GM12865 (cell line): ENCODE measurements around the gene TSPYL6.

Source experiments
- DNase-seq: peaks from one replicate; pipeline ENCODE4 v3.0.0; 2010; ENCODE audit warnings: low read depth
- H3K4me3 ChIP-seq: 2 replicates; pipeline ENCODE4 v1.5.1; 2011; ENCODE audit warnings: mild to moderate bottlenecking, low read depth, low read length, control low read depth
- TF ChIP-seq, protein P1 (sequence below): IDR thresholded peaks from 2 replicates; pipeline ENCODE4 v1.5.1; 2011; ENCODE audit warnings: low read length, control low read depth, low read depth, inconsistent platforms; ENCODE audit not compliant: insufficient read depth; ENCODE audit errors: missing control alignments

Gene TSPYL6

DNA sequence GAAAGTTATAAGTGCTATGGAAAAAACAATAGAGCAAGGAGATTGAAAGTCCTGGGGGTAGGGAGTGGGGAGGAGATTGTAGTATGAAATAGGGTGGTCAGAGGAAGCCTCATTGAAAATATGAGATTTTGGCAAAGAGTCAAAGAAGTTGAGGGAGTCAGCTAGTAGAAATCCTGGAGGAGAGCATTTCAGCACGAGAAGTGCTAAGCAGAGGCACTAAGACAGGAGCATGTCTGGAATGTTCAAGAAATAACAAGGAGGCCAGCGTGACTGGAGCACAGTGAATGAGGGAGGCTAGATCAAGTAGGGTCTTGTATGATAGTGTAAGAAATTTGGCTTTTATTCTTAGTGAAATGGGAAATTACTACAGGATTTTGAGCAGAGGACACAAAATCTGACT lies 2.1 kb upstream of the TSPYL6 start:
- no peak overlapping the region for H3K4me3 ChIP-seq
- TF ChIP-seq, protein P1, sequence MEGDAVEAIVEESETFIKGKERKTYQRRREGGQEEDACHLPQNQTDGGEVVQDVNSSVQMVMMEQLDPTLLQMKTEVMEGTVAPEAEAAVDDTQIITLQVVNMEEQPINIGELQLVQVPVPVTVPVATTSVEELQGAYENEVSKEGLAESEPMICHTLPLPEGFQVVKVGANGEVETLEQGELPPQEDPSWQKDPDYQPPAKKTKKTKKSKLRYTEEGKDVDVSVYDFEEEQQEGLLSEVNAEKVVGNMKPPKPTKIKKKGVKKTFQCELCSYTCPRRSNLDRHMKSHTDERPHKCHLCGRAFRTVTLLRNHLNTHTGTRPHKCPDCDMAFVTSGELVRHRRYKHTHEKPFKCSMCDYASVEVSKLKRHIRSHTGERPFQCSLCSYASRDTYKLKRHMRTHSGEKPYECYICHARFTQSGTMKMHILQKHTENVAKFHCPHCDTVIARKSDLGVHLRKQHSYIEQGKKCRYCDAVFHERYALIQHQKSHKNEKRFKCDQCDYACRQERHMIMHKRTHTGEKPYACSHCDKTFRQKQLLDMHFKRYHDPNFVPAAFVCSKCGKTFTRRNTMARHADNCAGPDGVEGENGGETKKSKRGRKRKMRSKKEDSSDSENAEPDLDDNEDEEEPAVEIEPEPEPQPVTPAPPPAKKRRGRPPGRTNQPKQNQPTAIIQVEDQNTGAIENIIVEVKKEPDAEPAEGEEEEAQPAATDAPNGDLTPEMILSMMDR = no peak
- DNase-seq = no peak

DNA sequence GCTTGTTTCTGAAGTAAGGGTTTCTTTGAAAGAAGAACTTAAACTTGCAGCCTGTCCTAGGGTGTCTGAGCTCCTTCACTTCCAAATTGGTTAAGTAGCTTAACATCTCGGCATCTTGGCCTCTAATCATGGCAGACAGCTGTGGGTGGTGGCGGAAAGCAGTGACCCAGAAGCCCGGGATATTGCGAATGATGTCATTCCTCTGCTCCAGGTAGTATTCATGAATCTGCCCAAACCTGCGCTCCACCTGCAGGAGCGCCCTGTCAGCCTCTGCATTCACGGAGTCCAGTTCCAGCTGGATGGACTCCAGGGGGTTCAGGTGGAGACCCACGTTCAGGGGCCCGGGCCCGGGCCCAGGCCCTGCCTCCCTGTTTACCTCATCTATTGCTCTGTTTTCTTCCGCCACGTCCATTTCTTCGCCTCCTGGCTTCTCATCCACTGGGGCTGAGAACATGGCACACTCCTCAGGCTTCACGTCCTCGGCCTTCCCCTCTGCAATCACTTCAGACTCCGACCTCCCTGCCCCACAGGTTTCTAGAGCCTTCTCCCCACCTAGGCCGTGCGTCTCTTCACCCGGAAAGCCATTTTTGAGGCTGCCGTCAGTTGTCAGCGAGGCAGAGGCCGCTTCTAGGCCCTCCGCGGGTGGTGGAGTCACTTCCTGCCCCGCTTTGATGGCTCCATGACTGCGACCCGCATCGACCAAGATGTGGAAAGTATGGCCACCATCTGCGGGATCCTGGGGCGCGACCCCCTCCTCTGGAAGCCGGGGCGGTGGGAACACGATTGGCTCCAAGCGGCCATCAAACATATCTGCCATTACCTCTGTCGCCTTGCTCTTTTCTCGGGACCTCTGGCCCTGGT lies 569 bp downstream of the TSPYL6 start:
- TF ChIP-seq, protein P1 = no peak
- DNase-seq = no peak
- H3K4me3 ChIP-seq = no peak overlapping the region

DNA sequence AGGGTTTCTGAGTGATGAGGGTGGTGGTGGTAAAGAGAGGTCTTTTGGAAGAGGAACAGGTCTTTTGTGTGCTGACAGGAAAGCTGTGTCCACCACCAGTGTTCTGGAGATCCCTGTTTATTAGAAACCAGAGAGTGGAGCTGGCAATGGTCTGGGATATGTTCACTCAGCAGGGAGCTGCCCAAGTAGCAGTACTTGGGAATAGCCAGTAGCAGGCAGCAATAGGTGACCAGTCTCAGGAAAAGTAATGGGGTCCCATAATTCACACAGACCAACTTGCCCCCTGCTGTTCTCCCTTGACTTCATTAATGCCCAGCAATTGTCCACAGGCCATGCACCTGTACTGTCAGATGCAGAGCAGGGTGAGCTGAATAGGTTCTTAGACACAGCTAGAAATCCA lies 1.8 kb downstream of the TSPYL6 start:
- DNase-seq = no peak
- TF ChIP-seq, protein P1 = no peak
- H3K4me3 ChIP-seq = no peak overlapping the region

DNA sequence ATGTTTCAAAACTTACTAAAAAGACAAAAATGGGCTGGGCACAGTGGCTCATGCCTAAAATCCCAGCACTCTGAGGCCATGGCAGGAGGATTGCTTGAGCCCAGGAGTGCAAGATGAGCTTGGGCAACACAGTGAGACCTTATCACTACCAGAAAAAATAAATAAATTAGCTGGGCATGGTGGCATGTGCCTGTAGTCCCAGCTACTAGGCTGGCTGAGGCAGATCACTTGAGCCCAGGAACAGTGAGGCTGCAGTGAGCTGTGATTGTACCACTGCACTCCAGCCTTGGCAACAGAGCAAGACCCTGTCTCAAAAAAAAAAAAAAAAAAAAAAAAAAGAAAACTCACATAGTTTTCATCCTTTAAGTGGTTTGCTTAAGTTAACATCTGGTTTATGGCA lies 6.4 kb downstream of the TSPYL6 start:
- DNase-seq = no peak
- H3K4me3 ChIP-seq = no peak overlapping the region
- TF ChIP-seq, protein P1 = no peak

DNA sequence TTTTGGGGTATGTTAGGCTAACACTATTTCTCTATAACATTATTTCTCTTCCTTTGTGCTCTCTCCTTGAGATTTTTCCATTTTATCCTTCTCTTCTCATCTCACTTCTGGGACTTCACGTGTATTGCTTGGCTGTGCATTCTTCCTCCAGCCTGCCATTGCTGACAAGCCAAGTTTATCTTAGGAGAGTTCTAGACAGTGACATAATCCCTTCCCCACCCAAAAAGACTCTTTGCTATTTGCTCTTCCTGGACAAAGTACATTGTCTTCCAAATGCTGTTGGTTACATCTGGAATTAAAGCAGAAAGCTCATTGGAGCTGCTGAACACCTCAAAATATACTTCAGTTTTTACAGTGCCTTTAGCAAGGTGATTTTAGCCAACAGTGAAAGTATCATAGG lies 8.9 kb downstream of the TSPYL6 start:
- TF ChIP-seq, protein P1 = no peak
- H3K4me3 ChIP-seq = no peak overlapping the region
- DNase-seq = no peak

DNA sequence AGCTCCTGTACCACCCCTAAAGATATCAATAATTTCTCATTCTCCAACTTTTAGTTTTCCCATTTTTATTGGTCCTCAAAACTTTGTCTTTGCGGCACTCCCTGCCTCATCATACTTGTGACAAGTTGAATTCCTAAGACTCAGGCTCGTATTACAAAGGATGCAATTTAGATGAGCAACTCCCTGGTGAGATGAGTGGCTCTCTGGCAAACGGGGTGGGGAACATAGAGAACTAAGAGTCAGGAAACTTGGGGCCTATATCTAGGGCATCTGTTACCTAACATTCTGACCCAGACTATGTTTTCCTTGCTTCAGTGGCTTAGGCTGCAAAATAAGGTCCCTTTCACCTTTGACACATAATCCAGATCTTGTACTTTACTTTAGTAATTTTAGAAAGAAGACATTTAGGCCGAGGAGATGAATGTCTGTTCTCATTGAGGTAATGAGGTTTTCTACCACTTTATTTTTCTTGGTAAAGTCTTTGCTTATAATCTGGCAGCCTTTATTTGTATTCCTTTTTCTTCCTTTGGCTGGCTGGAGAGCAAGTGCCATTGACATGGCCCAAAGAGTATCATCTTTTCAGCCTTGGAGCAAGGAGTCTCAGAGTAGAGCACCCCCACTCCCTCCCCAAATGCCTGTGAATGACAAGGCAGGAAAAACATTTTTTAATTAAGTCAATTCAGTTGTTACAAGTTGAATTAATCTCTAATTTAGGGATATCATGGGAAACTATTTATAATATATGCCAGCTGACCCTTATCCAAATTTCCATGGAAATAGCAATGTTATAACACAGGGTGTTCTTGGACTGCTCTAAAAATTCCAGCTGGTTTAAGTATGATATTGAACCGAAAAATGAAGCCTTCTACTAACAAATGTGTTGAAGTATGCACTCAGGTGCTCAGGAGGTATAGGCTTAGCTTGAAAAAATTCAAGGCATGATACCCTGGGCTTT lies 15.2 kb downstream of the TSPYL6 start:
- DNase-seq = no peak
- no peak overlapping the region for H3K4me3 ChIP-seq
- TF ChIP-seq, protein P1 = no peak
